Measurements from ENCODE around the gene BCCIP.

The BCCIP gene

GRCh38 chr10:125815764-125816163, 7.6 kb upstream of the BCCIP start:
- DNase-seq (ENCODE audit: low read depth) = no peak
- TF ChIP-seq CTCF (IDR thresholded peaks at IDR 0.05; ENCODE audit: low read depth, low read length, missing control alignments) = no peak
- no peak overlapping the region for H3K4me3 ChIP-seq (ENCODE audit: low read depth, low read length)

- DNase-seq (ENCODE audit: low read depth) = no peak
- no peak overlapping the region for H3K4me3 ChIP-seq (ENCODE audit: low read depth, low read length)
- TF ChIP-seq CTCF (IDR thresholded peaks at IDR 0.05; ENCODE audit: low read depth, low read length, missing control alignments) = no peak
These were observed 6.8 kb upstream of the BCCIP start for GRCh38 chr10:125816548-125816947.

DNA sequence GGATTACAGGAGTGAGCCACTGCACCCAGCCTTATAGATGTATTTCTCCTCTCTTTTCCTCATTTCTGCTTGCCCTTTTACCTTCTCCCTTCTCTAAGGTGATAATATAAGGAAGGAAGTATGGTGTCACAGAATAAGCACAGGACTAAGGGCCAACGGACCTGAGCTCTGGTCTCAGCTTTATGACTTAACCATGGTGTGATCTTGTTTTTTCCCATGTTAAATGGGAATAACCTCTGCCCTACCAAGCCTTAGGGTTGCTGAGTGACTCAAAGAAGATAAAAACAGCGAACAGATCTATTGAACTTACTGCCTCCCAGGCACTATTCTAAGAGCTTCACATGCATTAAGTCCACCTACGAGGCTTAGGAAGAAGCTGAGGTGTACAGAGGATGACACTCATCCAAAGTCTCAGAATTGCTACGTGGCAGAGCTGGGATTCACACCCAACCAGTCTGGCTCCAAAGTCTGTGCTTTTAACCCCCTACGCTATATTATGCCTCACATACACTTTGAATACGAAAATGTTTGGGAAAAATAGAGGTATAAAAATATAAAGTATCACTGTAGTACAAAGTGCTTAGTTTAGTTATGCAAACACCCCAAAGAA, 5.9 kb upstream of the BCCIP start:
- H3K4me3 ChIP-seq (ENCODE audit: low read depth, low read length) = no peak overlapping the region
- DNase-seq (ENCODE audit: low read depth) = no peak
- no peak for TF ChIP-seq CTCF (IDR thresholded peaks at IDR 0.05; ENCODE audit: low read depth, low read length, missing control alignments)

DNA sequence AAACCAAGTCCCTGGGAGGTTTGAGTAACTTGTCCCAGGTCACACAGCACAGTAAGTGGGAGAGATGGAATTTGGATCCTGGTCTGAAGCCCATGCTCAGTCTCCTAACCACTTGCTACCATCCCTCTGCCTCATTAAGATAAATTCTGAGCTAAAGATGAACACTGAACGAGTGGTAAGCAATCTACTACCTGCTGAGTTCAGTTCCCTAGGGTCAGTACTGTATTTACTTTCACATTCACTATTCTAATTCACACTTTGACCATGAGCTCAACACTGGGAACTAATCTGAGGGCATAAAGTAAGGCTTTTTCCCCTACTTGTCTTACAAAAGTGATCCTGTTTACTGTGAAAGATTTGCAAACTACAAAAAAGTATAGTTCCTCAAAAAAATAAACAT, 2.6 kb upstream of the BCCIP start:
- no peak for TF ChIP-seq CTCF (IDR thresholded peaks at IDR 0.05; ENCODE audit: low read depth, low read length, missing control alignments)
- no peak for DNase-seq (ENCODE audit: low read depth)
- H3K4me3 ChIP-seq (ENCODE audit: low read depth, low read length) = no peak overlapping the region

- H3K4me3 ChIP-seq (ENCODE audit: low read depth, low read length) = peak overlapping the region; percentile 85
- no peak for TF ChIP-seq CTCF (IDR thresholded peaks at IDR 0.05; ENCODE audit: low read depth, low read length, missing control alignments)
- no peak for DNase-seq (ENCODE audit: low read depth)
These were observed 411 bp downstream of the BCCIP start for GRCh38 chr10:125823663-125824251.

GRCh38 chr10:125824736-125825135, 1.4 kb downstream of the BCCIP start:
- no peak for TF ChIP-seq CTCF (IDR thresholded peaks at IDR 0.05; ENCODE audit: low read depth, low read length, missing control alignments)
- peak overlapping the region; percentile 85 for H3K4me3 ChIP-seq (ENCODE audit: low read depth, low read length)
- DNase-seq (ENCODE audit: low read depth) = no peak

DNA sequence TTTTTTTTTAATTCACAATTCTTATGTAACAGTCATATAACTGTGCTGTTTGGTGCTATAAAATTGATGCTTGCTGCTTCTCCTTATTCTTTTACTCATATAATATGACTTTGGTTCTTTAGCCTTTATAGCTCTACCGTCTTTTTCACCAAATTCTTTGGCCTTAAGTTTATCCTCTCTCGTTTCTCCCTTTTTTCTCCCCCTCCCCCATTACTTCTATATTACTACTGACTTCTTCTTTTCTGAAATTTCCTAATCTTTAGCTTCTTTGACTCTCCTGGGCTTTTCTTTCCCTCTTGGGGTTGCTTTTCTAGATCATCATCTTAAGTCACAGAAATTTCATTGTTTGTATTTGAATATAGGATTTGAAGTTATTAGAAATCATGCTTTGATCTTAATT, 3.8 kb downstream of the BCCIP start:
- H3K4me3 ChIP-seq (ENCODE audit: low read depth, low read length) = no peak overlapping the region

More for the DNA sequence above, 3.8 kb downstream of the BCCIP start:
- TF ChIP-seq CTCF (IDR thresholded peaks at IDR 0.05; ENCODE audit: low read depth, low read length, missing control alignments) = no peak
- no peak for DNase-seq (ENCODE audit: low read depth)

Measured in GM12864 (cell line).